ENCODE results near the gene STRADA.

- TF ChIP-seq POLR2A (IDR thresholded peaks at IDR 0.05) (no peak), CTCF (IDR thresholded peaks at IDR 0.05) (no peak), POLR2AphosphoS5 (IDR thresholded peaks at IDR 0.05) (no peak), EP300 (IDR thresholded peaks at IDR 0.05) (no peak)
Observed at GRCh38 chr17:63760771-63761539, 19.4 kb upstream of the STRADA start.

Measured in suprapubic skin (tissue), 4 donors.